ENCODE data around the gene INO80C. TPM values are rescaled to one million over a fixed set of nuclear protein-coding genes. Genes with fewer than 3 reads are reported as not detected.
A peak's percentile ranks its signal among the peaks of the same experiment; 100 is the strongest.

INO80C gene
- polyA plus RNA-seq, 1 donor (not counting 4 experiments of a cell fraction or from before 2014, with no cell fraction given) = 54.7 TPM

DNA sequence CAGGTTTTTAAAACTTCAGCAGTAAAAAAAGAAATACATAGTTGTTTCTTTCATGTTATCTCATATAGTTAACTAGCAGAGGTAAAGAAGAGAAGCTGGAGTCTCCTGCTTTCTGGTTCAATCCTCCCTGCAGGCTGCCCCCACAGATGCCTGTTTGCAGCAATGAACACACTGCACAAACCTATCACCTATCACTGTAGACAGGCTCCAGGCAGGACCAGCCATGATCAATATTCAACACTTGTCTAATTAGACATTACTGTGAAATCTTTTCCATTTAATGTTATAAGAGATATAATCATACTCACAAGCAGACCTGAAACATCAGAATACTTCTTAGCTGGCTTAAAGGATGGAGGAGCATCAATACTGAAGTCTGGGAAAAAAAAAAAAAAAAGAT is 19.8 kb downstream of the INO80C start:
- no peak for TF ChIP-seq EZH2 (IDR thresholded peaks at IDR 0.05; ENCODE audit: low read length)
- TF ChIP-seq, protein P1, sequence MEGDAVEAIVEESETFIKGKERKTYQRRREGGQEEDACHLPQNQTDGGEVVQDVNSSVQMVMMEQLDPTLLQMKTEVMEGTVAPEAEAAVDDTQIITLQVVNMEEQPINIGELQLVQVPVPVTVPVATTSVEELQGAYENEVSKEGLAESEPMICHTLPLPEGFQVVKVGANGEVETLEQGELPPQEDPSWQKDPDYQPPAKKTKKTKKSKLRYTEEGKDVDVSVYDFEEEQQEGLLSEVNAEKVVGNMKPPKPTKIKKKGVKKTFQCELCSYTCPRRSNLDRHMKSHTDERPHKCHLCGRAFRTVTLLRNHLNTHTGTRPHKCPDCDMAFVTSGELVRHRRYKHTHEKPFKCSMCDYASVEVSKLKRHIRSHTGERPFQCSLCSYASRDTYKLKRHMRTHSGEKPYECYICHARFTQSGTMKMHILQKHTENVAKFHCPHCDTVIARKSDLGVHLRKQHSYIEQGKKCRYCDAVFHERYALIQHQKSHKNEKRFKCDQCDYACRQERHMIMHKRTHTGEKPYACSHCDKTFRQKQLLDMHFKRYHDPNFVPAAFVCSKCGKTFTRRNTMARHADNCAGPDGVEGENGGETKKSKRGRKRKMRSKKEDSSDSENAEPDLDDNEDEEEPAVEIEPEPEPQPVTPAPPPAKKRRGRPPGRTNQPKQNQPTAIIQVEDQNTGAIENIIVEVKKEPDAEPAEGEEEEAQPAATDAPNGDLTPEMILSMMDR (optimal IDR thresholded peaks at IDR 0.05 in 1 of 3, IDR thresholded peaks at IDR 0.05 in 1 of 3, conservative IDR thresholded peaks at IDR 0.05 in 1 of 3; ENCODE audit: extremely low read depth in 1 of 3, insufficient read depth in 2 of 3, low read length in 3 of 3) = no peak
- FAIRE-seq (no peak), DNase-seq (ENCODE audit: low read depth, low spot score) (no peak)
- peaks cover 7 to 22% of the 10 kb centered on the region in 2 experiments for H3K36me3 ChIP-seq (ENCODE audit: control insufficient read depth in 2 of 2, extremely low read depth in 1 of 2, insufficient read depth in 2 of 2, low read length in 2 of 2)
- H2AFZ ChIP-seq (ENCODE audit: control insufficient read depth, low read length) = no peak overlapping the region
- dilution Hi-C loops (cut with MboI; ENCODE audit: extremely low pct_ligation_motif_present, low sequenced_read_pairs) = no loop called here
- peaks cover 63% of the 10 kb centered on the region for H3K79me2 ChIP-seq (ENCODE audit: control insufficient read depth, insufficient read depth, low read length)
- peak overlapping the region; percentile 90 for H3K9ac ChIP-seq (ENCODE audit: control insufficient read depth, extremely low read depth, insufficient read depth, low read length)
- H3K27ac ChIP-seq (ENCODE audit: control insufficient read depth, insufficient read depth, low read length) = peak overlapping the region; percentile 98
- H3K9me3 ChIP-seq (ENCODE audit: control insufficient read depth, low read depth, low read length) = no peaks in the 10 kb centered on the region
- H3K27me3 ChIP-seq (ENCODE audit: control insufficient read depth, extremely low read depth, insufficient read depth, low read length) = no peaks in the 10 kb centered on the region
- peak overlapping the region; percentile 63 to 86 (median 78) for H3K4me3 ChIP-seq (ENCODE audit: control insufficient read depth in 2 of 3, extremely low read depth in 1 of 3, insufficient read depth in 2 of 3, low read depth in 1 of 3, low read length in 3 of 3)
- H3K4me2 ChIP-seq (ENCODE audit: control insufficient read depth, extremely low read depth, insufficient read depth, low read depth, low read length) = peak overlapping the region; percentile 91
- no peaks in the 10 kb centered on the region for H3K9me1 ChIP-seq (ENCODE audit: control insufficient read depth, extremely low read depth, insufficient read depth, low read length)
- no peaks in the 10 kb centered on the region for H4K20me1 ChIP-seq (ENCODE audit: control insufficient read depth, extremely low read depth, insufficient read depth, low read length)
- peaks cover 40% of the 10 kb centered on the region for H3K4me1 ChIP-seq (ENCODE audit: control insufficient read depth, extremely low read depth, insufficient read depth, low read length)

DNA sequence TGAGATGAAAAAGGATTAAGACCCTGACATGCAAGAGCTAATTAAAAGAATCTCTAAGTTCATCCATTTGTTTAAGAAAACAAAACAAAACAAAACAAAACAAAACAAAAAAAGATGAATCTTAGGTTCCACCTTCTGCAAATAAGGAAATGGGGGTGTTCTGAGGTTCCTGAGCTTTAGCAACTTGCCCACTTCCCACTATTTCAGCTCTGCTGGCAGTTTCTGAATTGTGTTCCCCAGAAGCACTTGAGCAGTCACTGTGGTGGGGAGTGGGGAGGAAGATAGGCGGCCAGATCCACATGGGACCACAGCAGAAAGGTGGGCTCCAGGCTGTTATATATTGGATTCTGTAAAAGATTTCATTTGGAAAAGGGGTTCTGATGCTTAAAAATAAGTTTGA is 20.3 kb downstream of the INO80C start:
- TF ChIP-seq, protein P1 (optimal IDR thresholded peaks at IDR 0.05 in 1 of 3, IDR thresholded peaks at IDR 0.05 in 1 of 3, conservative IDR thresholded peaks at IDR 0.05 in 1 of 3; ENCODE audit: extremely low read depth in 1 of 3, insufficient read depth in 2 of 3, low read length in 3 of 3) = no peak
- no peak for TF ChIP-seq EZH2 (IDR thresholded peaks at IDR 0.05; ENCODE audit: low read length)
- H4K20me1 ChIP-seq (ENCODE audit: control insufficient read depth, extremely low read depth, insufficient read depth, low read length) = no peaks in the 10 kb centered on the region
- H3K27me3 ChIP-seq (ENCODE audit: control insufficient read depth, extremely low read depth, insufficient read depth, low read length) = no peaks in the 10 kb centered on the region
- H3K9ac ChIP-seq (ENCODE audit: control insufficient read depth, extremely low read depth, insufficient read depth, low read length) = peak overlapping the region; percentile 90
- H3K9me1 ChIP-seq (ENCODE audit: control insufficient read depth, extremely low read depth, insufficient read depth, low read length) = no peaks in the 10 kb centered on the region
- no peak for FAIRE-seq
- H3K9me3 ChIP-seq (ENCODE audit: control insufficient read depth, low read depth, low read length) = no peaks in the 10 kb centered on the region
- no peak overlapping the region for H2AFZ ChIP-seq (ENCODE audit: control insufficient read depth, low read length)
- H3K4me1 ChIP-seq (ENCODE audit: control insufficient read depth, extremely low read depth, insufficient read depth, low read length) = peaks cover 40% of the 10 kb centered on the region
- peak overlapping the region; percentile 63 to 86 (median 78) for H3K4me3 ChIP-seq (ENCODE audit: control insufficient read depth in 2 of 3, extremely low read depth in 1 of 3, insufficient read depth in 2 of 3, low read depth in 1 of 3, low read length in 3 of 3)
- dilution Hi-C loops (cut with MboI; ENCODE audit: extremely low pct_ligation_motif_present, low sequenced_read_pairs) = no loop called here
- H3K27ac ChIP-seq (ENCODE audit: control insufficient read depth, insufficient read depth, low read length) = peak overlapping the region; percentile 98
- peaks cover 7 to 22% of the 10 kb centered on the region in 2 experiments for H3K36me3 ChIP-seq (ENCODE audit: control insufficient read depth in 2 of 2, extremely low read depth in 1 of 2, insufficient read depth in 2 of 2, low read length in 2 of 2)
- DNase-seq (ENCODE audit: low read depth, low spot score) = no peak
- H3K4me2 ChIP-seq (ENCODE audit: control insufficient read depth, extremely low read depth, insufficient read depth, low read depth, low read length) = peak overlapping the region; percentile 91
- peaks cover 64% of the 10 kb centered on the region for H3K79me2 ChIP-seq (ENCODE audit: control insufficient read depth, insufficient read depth, low read length)
